Kidney tubule cell (primary cell): Measurements from ENCODE around the gene IL17F.
A peak's percentile ranks its signal among the peaks of the same experiment; 100 is the strongest.

Source experiments
- DNase-seq: peaks from one replicate; pipeline ENCODE4 v3.0.0-alpha.2; 2018; ENCODE audit warnings: low spot score

Gene IL17F

DNA sequence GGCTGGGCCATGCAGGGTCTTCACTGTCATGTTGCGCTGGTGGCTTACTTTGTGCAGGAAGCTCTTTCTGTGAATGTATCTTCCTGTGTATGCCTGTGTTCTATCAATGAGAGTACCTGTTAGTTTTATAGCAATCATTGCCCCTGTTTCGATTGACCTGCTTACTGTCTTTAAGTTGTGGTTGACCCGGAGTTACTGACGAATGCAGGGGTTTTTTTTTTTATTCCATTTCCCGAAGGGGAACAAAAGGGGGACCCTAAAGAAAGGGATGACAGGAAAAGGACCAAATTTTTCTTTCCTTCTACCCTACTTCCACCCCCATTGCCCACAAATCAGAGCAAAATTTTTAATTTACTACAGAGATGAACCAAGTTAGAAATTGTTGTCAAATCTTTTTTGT is at the start of gene IL17F:
Gene IL17F (minus strand): TSS at position 101 of the 400 bp plus-strand sequence. CDS start 71 bp downstream, at position 30.
- DNase-seq: no peak

- no peak for DNase-seq
Measured at GRCh38 chr6:52293067-52293466, 48.8 kb upstream of the IL17F start.

- no peak for DNase-seq
Measured at GRCh38 chr6:52288841-52289240, 44.5 kb upstream of the IL17F start.

DNA sequence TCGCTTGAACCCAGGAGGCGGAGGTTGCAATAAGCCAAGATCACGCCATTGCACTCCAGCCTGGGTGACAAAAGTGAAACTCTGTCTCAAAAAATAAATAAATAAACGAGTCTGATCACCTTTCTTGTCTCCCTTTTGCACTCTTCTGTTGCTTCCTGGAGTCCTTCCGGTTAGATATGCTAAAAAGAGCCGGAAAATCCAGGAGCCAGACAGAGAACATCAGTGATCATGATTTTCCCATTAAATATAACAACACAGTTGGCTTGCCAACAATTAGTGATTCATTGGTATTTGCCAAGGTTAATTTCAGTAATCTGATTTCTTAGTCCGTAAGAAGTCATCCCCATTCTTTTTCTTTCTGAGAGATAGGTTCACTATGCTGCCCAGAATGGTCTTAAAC is 43.9 kb upstream of the IL17F start:
- no peak for DNase-seq

DNA sequence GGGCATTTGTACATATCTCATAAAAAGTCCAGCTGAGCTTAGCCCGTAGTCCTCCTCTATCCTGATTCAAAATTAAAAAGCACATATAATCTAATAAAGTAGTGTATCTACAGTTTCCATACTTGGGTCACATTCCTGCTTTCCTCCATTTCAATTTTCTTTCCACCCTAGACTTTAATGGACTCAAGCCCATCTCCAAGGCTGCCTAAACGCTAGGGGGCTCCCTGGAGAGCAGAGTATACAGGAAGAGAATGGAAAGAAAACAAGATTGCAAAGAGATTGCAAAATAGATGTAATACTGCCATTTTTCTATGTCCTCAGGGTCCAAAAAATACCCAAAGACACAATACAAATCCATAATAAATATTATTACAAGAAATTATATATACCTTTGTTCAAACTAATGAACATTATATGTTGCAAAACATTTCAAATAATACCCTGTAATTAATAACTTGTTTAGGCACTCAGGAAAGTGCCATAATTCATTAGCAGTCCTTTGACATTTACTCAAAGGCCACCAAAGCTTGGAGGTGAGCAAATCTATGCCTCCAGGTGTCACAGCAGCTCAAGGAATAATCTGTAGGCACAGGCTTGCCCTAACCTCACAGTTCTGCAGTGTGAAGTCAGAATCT is 42.6 kb upstream of the IL17F start:
- DNase-seq: peak; percentile 71

DNA sequence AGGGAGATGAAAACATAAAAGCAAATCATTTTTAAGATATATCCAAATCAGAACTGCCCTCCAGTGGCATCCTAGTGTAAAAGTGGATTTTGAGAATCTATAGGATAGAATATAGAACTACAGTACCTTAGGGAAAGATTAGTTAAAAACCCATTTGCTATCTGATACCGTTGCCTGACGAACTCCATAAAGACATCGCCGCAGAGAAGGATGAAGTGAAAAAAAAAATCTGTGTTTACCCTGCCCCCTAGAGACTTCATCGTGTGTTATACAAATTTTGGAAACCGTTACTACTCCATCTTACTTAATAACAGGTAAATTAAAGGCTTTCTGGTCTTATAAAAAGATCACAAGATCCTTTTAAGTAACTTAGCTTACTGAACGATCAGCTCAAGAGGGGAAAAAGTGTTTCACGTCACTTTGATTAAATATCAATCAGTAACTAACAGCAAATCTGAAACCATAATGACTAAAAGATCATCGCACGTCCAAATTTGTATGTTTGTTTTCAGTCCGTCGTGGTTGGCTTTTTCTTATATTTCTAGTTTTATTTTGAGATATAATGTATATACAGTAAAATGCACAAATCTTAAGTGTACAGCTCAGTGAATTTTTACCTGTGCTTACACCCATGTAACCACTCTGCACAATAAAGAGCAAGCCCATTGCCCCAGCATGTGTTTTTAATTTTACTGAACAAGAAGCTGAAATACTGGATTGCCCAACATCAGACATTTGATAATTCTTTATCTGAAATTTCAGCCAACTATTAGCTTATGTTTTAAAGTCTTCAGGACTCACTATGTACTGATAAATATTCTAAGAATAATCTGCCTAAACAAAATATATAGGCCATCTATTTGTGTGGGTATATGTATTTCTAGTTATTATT is 41.1 kb upstream of the IL17F start:
- DNase-seq: no peak

DNA sequence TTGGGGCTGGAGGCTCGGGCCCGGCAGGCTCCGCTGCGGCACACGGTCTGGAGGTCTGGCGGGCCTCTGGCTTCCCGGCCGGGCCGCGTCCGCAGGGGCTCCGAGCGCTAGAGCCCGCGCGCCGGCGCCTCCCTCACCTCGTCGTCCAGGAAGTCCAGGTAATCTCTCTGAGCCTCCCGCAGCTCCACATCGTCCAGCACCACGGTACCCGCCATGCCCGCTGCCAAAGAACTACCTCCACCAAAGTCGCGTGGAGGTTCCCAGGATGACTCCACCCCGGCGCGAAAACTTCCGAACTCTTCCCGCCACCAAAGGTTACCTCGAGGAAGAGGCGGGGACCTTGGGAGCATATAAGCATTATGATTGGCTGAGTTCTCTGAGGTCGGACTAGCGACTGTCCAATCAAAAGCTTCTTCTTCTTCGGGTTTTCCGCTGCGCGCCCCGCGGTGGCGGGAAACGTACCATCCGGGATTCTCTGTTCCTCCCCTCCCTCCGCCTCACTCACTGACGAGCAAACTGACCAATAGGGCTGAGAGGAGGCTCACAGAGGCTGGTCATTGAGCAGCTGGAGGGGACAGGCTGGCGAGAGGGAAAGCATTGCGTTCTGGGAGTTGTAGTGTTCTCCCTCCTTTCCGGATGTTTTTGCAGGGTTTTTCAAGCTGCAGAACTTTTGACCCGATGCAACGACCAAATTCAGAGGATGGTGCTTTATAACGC is 40.3 kb upstream of the IL17F start, which contains the start of gene MCM3:
Gene MCM3 (minus strand): TSS at position 283 of the 717 bp plus-strand sequence. CDS start 68 bp downstream, at position 215.
- peak; percentile 100 for DNase-seq

DNA sequence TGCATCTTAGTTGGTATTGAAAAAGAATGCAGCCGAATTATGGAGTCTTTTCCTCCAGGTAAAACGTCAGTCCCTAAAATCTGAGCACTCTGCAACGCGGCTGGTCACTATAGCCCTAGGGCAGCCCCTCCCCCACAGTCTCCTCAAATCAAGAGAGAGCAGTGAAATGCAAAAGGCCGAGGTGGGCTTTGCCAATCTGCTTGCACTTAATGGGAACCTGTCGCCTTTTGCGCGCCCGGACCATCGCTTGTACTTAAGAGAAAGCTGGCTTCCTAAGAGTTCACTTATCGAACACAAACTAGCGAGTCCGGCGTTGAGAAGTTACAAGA is 39.8 kb upstream of the IL17F start:
- no peak for DNase-seq

- DNase-seq: no peak
Measured at GRCh38 chr6:52283111-52283510, 38.8 kb upstream of the IL17F start.

DNA sequence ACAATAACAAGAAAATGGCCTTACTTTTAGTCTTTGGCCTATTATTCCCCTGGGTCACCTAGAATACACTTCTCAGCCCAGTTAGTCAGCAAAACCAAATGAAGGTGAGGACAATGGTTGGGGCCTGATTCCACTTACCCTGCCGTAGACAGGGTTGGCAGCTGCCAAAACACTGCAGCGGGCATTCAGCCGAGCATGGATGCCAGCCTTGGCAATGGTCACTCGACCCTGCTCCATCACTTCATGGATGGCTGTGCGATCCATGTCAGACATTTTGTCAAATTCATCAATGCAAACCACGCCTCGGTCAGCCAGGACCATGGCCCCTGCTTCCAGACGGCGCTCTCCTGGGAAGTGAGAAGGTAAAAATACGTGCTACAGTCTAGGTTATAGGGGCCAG is 31.8 kb upstream of the IL17F start:
- no peak for DNase-seq

- DNase-seq: peak; percentile 13
Measured at GRCh38 chr6:52271852-52272460, 27.7 kb upstream of the IL17F start.

- peak; percentile 69 for DNase-seq
Measured at GRCh38 chr6:52263709-52264540, 19.6 kb upstream of the IL17F start.

GRCh38 chr6:52262620-52263344 is 18.5 kb upstream of the IL17F start:
- DNase-seq: no peak

DNA sequence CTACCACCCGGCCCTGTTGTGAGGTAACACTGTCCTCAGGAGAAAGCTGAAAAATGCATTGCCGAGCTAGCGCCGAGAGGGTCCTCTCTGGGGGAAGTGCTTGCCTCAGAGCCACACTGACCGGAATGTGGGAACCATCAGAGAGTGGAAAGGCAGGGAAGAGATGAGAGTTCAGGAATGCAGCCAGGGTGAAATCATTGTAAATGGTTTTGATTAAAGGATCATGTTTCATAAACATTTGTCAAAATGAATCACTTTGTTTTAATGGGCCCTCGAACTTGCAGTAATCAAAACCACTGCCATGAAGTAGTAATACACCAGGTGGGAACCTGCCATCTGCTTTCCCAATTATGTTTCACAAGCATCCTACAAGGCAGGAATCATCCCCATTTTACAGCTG is 16.9 kb upstream of the IL17F start:
- no peak for DNase-seq

DNA sequence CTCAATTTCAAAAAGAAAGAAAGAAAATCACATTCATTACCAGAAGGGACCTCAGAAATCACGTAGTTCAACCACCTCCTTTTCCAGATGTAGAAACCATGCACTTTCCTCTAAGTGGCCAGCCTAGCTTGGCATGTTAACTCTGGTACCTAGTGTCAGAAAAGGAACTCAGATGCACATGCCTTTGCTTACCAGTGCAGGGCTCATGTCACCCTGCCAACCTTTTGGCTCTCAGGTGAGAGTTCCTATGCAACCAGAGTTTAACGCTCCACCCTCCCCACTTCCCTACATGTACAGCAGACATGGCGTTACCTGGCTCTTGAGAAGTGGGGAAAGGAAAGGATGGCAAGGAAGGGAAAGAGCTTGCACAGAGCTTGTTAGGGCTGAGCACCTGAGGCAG is 16.3 kb upstream of the IL17F start:
- DNase-seq: no peak

- no peak for DNase-seq
Measured at GRCh38 chr6:52255434-52255833, 11.1 kb upstream of the IL17F start.

DNA sequence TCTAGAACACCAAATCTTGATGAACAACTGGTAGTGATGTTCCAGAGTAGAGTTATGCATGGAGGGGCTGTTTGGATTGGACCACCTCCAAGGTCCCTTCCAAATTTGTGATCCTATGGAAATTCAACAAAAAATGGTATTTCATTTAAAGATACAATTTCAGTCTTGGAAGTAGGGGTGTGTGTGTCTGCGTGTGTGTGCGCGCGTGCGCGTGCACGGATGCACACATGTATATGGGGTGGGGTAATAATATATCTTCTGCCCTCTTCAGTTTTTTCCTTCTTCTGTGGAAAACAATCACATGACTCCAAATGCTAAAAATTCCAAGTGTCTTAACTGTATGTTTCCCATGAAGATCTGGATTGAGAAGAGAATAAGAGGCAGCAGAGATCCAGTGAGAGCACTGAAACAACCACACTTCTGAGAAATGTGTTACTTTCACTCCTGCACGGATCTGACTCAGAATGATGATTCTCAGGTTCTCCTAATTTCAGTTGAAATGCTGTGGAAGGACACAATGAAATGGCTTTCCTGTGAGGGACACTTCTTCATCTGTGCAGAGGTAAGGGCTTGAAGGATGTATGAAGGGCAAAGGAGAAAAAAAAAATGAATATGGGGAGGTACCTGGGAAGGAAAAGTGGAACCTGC is 10.6 kb upstream of the IL17F start:
- DNase-seq: no peak

- no peak for DNase-seq
Measured at GRCh38 chr6:52253494-52253893, 9.2 kb upstream of the IL17F start.

- DNase-seq: no peak
Measured at GRCh38 chr6:52251113-52251512, 6.8 kb upstream of the IL17F start.

GRCh38 chr6:52249078-52249477 is 4.8 kb upstream of the IL17F start:
- no peak for DNase-seq
